ELR (cell line): Measurements from ENCODE around the gene EDN2.

Experiments used
- DNase-seq: peaks from one replicate; pipeline ENCODE4 v3.0.0-alpha.2; 2015; ENCODE audit warnings: low read depth

The EDN2 gene

GRCh38 chr1:41498804-41499203 is 14.3 kb upstream of the EDN2 start:
- DNase-seq, result peak; percentile 29

- peak; percentile 34 for DNase-seq
These were observed 13.9 kb upstream of the EDN2 start for GRCh38 chr1:41498391-41498790.

- DNase-seq, result no peak
These were observed 13.1 kb upstream of the EDN2 start for GRCh38 chr1:41497461-41498030.

DNA sequence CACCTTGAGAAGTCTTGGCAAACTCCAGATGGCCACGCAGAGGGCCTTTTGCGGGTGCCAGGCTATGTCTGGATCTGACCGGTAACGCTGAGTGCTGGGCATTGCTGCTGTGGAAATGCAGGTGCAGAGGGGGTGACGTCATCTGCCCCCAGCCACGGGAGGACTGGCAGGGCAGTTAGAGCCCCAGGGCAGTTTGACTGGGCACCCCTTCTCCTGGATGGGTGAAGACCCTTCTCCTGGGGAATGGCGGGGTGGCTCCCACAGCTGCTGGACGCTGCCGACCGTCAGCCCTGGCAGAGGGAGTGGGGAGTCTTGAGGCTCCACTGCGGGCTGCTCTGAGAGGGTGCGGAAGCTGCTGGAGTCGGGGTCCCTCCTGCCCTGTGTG is 12.6 kb upstream of the EDN2 start:
- no peak for DNase-seq

- DNase-seq, result peak; percentile 91
These were observed 11.9 kb upstream of the EDN2 start for GRCh38 chr1:41496080-41497055.

DNA sequence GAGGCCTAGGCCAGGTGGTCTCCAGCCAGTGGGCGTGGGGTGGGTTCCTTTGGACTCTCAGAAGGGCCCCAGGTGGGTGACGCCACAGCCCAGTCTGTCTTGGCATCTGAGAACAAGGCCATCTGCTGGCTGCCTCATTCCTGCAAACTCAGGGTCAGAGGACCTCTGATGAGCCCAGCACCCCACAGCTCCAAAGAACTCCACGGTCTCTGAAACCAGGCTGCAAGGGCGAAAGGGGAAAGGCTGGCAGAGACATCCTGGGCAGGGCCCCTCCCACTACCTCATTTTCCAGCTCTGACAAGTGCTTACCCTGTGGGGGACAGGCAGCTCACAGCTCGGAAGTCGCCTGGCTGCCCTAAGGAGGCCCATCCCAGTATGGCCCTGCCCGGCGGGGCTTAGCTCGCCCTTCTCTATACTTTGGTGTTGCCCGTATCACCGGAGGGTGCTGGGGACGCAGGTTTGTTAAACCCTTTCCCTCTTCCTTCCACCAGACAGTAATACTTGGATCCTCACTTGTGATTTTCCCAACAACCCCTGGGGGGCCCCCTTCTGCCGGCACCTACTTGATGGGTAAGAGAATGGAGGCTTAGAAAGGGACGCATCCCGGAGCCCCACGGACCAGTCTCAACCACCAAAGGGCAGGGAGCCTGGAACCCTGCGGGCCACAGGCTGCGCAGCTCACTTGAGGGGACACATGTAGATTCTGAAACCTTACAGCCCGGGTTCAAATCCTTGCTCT is 10.9 kb upstream of the EDN2 start:
- DNase-seq, result peak; percentile 55

DNA sequence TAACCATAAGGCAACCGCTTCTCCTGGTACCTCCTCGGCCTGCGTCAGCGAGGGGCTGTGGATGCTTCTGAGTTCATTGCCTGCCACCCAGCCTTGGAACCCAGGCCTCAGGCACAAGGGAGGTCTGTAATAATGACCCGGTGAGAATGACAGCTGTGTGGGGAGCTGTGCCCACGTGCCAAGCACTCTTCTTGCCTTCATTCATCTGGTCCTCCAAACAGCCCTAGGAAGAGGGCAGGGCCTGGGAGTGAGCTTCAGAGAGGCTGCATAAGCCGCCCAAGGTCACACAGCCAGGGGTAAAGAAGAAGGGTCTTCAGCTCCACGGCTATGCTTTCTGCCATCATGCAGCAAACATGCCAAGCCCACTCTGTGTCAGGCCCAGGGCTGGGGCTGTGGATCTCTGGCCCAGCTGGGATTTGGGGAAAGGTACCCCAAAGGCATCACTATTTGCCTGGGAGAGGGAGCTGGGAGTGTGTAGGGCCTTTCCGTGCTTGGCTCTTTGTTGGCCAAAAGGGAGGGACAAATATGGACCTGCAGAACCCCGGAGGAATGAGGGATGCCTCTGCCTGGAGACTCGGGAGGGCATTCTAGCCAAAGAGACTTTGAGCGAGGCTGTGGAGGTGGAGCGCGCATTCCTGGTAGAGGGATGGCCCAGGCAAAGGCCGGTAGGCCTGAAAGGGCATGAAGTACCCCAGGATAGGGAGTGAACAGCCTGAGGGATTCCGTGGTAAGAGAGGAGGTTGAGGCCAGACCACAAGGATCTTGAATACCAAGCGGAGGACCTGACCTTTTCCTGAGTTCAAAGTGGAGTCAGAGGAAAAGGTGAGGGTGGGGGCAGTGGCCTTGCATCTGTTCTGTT is 10.1 kb upstream of the EDN2 start:
- DNase-seq, result no peak

DNA sequence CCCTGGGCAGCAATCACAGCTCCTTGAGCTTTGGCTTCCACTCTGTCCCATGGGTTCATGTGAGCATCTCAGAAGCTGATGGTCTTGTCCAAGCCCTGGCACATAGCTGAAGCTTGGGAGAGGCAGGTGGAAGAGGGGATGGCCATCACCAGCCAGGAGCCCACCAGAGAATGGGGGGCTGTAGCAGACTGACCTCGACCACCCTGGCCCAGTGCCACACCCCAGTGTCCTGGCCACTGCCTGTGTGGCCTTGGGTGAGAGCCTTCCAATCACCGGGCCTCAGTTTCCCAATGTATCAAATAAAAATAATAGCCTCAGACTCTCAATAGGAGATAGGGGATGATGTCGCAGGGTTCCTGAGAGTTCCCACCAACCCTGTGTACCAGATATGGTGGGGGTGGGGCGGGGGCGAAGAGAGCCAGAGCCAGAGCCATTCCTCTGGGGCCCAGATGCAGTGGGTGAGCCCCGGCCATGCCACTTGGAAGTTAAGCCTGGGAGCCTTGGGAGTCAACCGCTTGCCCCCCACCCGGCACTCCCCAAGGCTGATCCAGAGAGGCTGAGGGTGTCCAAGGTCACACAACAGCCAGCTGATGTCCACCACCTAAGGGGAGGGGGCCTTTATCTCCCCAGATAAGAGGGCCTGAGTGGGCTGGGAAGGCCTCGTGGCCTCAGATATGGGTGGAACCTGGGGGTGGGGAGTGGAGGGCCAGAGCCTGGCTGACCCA is 9.3 kb upstream of the EDN2 start:
- peak; percentile 21 for DNase-seq

- DNase-seq, result peak; percentile 99
These were observed 8.6 kb upstream of the EDN2 start for GRCh38 chr1:41493117-41493536.

GRCh38 chr1:41492341-41492848 is 7.9 kb upstream of the EDN2 start:
- peak; percentile 60 for DNase-seq

DNA sequence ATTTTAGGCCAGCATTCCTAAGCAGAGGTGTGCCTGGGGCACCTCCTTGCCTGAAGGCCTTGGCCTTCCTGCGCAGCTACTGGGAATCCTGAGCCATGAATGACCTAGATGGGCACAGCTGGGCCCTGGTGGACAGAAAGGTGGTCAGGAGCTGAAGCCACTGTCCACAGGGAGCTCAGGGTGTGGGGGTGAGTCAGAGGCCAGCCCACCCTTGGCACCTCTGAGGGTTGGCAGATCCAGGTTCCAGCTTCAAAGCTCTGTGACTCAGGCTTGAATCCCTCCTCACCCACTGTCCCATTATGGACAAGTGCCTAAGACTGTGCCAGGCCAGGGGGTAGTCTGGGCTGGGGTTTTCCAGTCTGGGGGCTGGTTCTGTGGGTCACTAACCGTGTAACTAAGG is 6.4 kb upstream of the EDN2 start:
- no peak for DNase-seq

DNA sequence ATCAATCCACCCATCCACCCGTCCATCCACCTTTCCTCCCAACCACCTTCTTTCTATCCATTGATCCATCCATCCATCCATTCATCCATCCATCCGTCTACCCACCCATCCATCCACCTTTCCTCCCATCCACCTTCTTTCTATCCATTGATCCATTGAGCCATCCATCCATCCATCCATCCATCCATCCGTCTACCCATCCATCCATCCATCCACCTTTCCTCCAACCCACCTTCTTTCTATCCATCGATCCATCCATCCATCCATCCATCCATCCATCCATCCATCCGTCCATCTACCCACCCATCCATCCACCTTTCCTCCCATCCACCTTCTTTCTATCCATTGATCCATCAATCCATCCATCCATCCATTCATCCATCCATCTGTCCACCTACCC is 5.1 kb upstream of the EDN2 start:
- DNase-seq, result no peak

GRCh38 chr1:41488040-41488951 is 3.8 kb upstream of the EDN2 start:
- DNase-seq, result no peak

DNA sequence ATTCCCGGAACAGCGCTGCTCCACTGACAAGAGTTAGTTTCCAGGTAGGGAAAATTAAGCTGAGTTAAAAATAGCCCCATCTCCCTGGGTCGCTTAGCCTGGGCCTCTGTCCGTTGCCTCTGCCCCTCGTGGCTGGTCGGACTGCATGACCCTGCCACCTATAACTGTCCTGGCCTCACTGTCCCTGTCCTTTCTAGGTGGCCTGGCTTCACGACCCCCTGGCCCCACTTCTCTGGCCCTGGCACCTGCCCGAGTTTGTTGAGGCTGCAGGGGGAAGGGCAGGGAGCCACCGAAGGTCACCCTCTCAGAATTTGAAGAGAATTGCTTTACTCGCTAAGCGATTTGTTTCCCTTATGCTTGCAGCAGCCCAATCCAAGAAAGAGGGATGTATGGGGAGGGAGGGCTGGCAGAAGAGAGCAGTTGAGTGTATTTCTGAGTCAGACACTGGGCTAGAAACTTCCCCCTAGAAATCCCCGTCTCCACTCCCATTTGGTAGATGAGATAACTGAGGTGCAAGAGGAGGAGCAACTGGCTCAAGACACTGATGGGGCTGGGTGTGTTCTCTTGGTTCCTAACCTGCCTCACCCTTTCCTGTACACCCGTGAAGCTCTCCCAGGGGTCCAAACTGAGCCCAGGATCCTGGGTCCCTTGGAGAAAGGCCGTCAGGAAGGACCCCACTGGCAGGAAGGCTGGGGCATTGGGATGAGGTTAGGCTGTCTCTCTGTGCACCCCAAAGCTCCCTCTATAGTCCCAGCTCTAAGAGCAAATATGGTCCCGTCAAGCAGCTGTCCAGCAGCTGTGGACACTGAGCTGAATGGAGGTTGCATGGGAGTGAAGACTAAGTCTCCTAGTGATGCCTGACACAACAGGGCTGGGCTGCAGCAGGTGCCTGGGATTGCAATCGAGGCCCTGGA is 2.9 kb upstream of the EDN2 start:
- DNase-seq, result no peak

GRCh38 chr1:41486371-41487125 is 2.1 kb upstream of the EDN2 start:
- peak; percentile 43 for DNase-seq

GRCh38 chr1:41486053-41486370 is 1.5 kb upstream of the EDN2 start:
- no peak for DNase-seq

DNA sequence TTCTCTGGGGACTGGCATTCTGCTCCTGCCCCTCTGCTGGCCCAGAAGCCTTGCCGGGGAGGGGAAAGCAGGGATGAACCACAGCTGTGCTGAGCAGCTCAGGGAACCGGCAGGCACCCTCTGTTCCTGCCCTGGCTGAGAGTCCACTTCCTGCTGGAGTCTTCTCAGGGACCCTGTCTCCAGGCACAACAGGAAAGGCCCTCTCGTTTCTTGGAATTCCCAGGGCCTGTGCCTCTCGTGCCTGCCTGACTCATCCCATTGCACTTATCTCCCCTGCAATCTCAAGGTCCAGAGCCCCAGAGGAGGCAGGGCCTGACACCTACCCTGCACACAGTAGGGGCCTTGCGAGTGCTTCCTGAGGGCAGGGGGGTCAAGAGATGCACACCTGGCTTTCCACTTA is 1.1 kb upstream of the EDN2 start:
- DNase-seq, result peak; percentile 91

DNA sequence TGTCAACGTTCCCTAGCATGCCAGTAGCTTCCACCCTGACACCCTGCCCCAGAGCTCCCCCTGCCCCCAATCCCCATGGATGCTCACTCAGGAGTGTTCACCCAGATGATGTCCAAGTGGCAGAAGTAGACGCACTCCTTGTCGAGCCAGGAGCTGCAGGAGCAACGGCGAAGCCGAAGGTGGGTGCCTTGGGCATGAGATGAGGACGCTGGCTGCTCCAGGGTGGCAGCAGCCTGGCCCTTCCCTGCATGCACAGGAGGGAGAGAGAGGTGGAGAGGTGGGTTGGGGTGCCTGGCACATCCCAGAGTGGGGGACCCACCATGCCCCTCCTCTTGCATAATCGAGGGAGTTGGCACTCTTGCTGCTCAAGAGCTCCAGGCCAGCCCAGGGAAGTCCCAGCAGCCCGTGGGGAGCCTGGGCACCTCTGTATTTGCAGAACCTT is 502 bp downstream of the EDN2 start:
- DNase-seq, result no peak
